ENCODE measurements around the gene AP3B1. TPM values are rescaled to one million over a fixed set of nuclear protein-coding genes. Genes with fewer than 3 reads are reported as not detected.

Gene AP3B1
- polyA plus RNA-seq, 1 of the 3 experiments (the other 2 are of a cell fraction) = 18.0 TPM

- H4K20me1 ChIP-seq (ENCODE audit: insufficient read depth) = no peaks in the 10 kb centered on the region
- H3F3A ChIP-seq (replicated peaks; ENCODE audit: insufficient read depth) = peaks cover 19% of the 10 kb centered on the region
- H3K4me3 ChIP-seq (ENCODE audit: low read depth in 2 of 2, low read length in 1 of 2) = no peak overlapping the region
- no peaks in the 10 kb centered on the region for H3K9me3 ChIP-seq
- DNase-seq = no peak
- peaks cover 9 to 38% of the 10 kb centered on the region in 2 experiments for H3K36me3 ChIP-seq (replicated peaks in 1 of 2; ENCODE audit: control insufficient read depth in 1 of 2, insufficient read depth in 2 of 2, low read length in 1 of 2)
- H3K9me2 ChIP-seq = no peaks in the 10 kb centered on the region
- H2AFZ ChIP-seq (ENCODE audit: low read depth) = no peak overlapping the region
- ChIA-PET CTCF (no interaction called here), POLR2A (no interaction called here)
- H3K4me1 ChIP-seq (ENCODE audit: control insufficient read depth in 1 of 2, insufficient read depth in 2 of 2, low read depth in 1 of 2, low read length in 1 of 2) = peaks cover 0 to 5% of the 10 kb centered on the region in 2 experiments; a peak in 1 of 4 replicates
- peaks cover 10% of the 10 kb centered on the region; the same call in 1 of the 2 replicates for H3K79me2 ChIP-seq (ENCODE audit: insufficient read depth)
- no peak for TF ChIP-seq CHD2 (IDR thresholded peaks at IDR 0.05; ENCODE audit: low read length, partially characterized antibody)
- no peak for TF ChIP-seq TCF12 (IDR thresholded peaks at IDR 0.05)
- no peak for TF ChIP-seq REST (IDR thresholded peaks at IDR 0.05; ENCODE audit: low read depth, low read length)
- no peak for TF ChIP-seq JUND (IDR thresholded peaks at IDR 0.05)
- no peak for TF ChIP-seq RCOR1 (IDR thresholded peaks at IDR 0.05; ENCODE audit: low read length)
- no peak for TF ChIP-seq FOXJ3 (CRISPR knock-in tag; IDR thresholded peaks at IDR 0.05)
- no peak for TF ChIP-seq RAD21 (IDR thresholded peaks at IDR 0.05; ENCODE audit: low read length)
- no peak for TF ChIP-seq IRF3 (IDR thresholded peaks at IDR 0.05; ENCODE audit: low read depth, low read length)
- no peak for TF ChIP-seq YY1 (IDR thresholded peaks at IDR 0.05; ENCODE audit: low read depth)
- no peak for TF ChIP-seq GATA2 (CRISPR knock-in tag; IDR thresholded peaks at IDR 0.05)
- H3K27me3 ChIP-seq (ENCODE audit: insufficient read depth) = no peaks in the 10 kb centered on the region
- 100% methylated on average over 1 of the region's 1 CpG for WGBS (ENCODE audit: low lambda C conversion rate)
- no peak overlapping the region for H3K27ac ChIP-seq (ENCODE audit: low read depth in 2 of 2, low read length in 1 of 2)
- no peak overlapping the region for H3K4me2 ChIP-seq
- H3K9ac ChIP-seq = no peak overlapping the region
These were observed 168.0 kb downstream of the AP3B1 start for GRCh38 chr5:78126536-78126935.

GRCh38 chr5:78116167-78116566, 178.3 kb downstream of the AP3B1 start:
- Histone ChIP-seq H3K4me3 (ENCODE audit: low read depth in 2 of 2, low read length in 1 of 2) (no peak overlapping the region), H2AFZ (ENCODE audit: low read depth) (no peak overlapping the region), H4K20me1 (ENCODE audit: insufficient read depth) (no peaks in the 10 kb centered on the region), H3K4me1 (ENCODE audit: control insufficient read depth in 1 of 2, insufficient read depth in 2 of 2, low read depth in 1 of 2, low read length in 1 of 2) (peaks cover 0 to 5% of the 10 kb centered on the region in 2 experiments; a peak in 2 of 4 replicates), H3K9me3 (no peaks in the 10 kb centered on the region), H3K27ac (ENCODE audit: low read depth in 2 of 2, low read length in 1 of 2) (no peak overlapping the region), H3K36me3 (replicated peaks in 1 of 2; ENCODE audit: control insufficient read depth in 1 of 2, insufficient read depth in 2 of 2, low read length in 1 of 2) (peaks cover 32 to 42% of the 10 kb centered on the region in 2 experiments), H3K4me2 (no peak overlapping the region), H3K79me2 (ENCODE audit: insufficient read depth) (no peaks in the 10 kb centered on the region), H3K9me2 (no peaks in the 10 kb centered on the region), H3F3A (replicated peaks; ENCODE audit: insufficient read depth) (no peaks in the 10 kb centered on the region), H3K9ac (no peak overlapping the region), H3K27me3 (ENCODE audit: insufficient read depth) (no peaks in the 10 kb centered on the region)
- ChIA-PET CTCF (interaction anchor here (0.6 to 1.8 kb wide), 2 partner anchors 12 to 46 kb away, joined by 3 to 4 read pairs; no protein-coding TSS in a partner anchor), POLR2A (no interaction called here)
- WGBS (ENCODE audit: low lambda C conversion rate) = 95% methylated on average over 1 of the region's 1 CpG
- DNase-seq = no peak
- TF ChIP-seq POLR2AphosphoS5 (IDR thresholded peaks at IDR 0.05; ENCODE audit: low read depth, low read length) = no peak
- TF ChIP-seq NFIC (IDR thresholded peaks at IDR 0.05; ENCODE audit: borderline replicate concordance) = no peak
- no peak for TF ChIP-seq TCF12 (IDR thresholded peaks at IDR 0.05)
- no peak for TF ChIP-seq USF2 (IDR thresholded peaks at IDR 0.05; ENCODE audit: borderline replicate concordance, low read depth, low read length)
- no peak for TF ChIP-seq ZBTB33 (IDR thresholded peaks at IDR 0.05; ENCODE audit: borderline replicate concordance, low read depth)
- TF ChIP-seq ELF1 (IDR thresholded peaks at IDR 0.05) = no peak
- TF ChIP-seq MXI1 (IDR thresholded peaks at IDR 0.05; ENCODE audit: low read depth, low read length) = no peak
- no peak for TF ChIP-seq RCOR1 (IDR thresholded peaks at IDR 0.05; ENCODE audit: low read length)
- no peak for TF ChIP-seq SIN3A (IDR thresholded peaks at IDR 0.05; ENCODE audit: borderline replicate concordance, low read depth, low read length)
- no peak for TF ChIP-seq USF1 (IDR thresholded peaks at IDR 0.05; ENCODE audit: borderline replicate concordance, low read depth)
